BE2C (cell line): Measurements from ENCODE around the gene IGF2R.
"Not testable (repeated sequence)": the region's sequence is repeated elsewhere in the genome, so short reads cannot be mapped to it uniquely, and the experiment has no call there.

Source experiments
- DNase-seq: peaks from one replicate; pipeline ENCODE4 v3.0.0-alpha.2; 2020
- H3K27me3 ChIP-seq: fragments of 250-450 bp; sonication (Bioruptor Pico); 2 replicates; pipeline ENCODE4 v1.5.1; 2020; ENCODE audit warnings: mild to moderate bottlenecking
- H3K36me3 ChIP-seq: fragments of 250-450 bp; sonication (Bioruptor Pico); 2 replicates; pipeline ENCODE4 v1.5.1; 2020; ENCODE audit warnings: mild to moderate bottlenecking
- H3K4me1 ChIP-seq: fragments of 250-450 bp; sonication (Bioruptor Pico); 2 replicates; pipeline ENCODE4 v1.5.1; 2020
- H3K4me3 ChIP-seq: 2 replicates; pipeline ENCODE4 v1.5.1; 2011; ENCODE audit warnings: low read depth, low read length
- H3K9me3 ChIP-seq: fragments of 250-450 bp; sonication (Bioruptor Pico); 2 replicates; pipeline ENCODE4 v1.5.1; 2020
- TF ChIP-seq, protein P1 (sequence below): IDR thresholded peaks from 2 replicates; pipeline ENCODE4 v1.5.1; 2012; ENCODE audit warnings: mild to moderate bottlenecking, low read depth, low read length

The IGF2R gene

DNA sequence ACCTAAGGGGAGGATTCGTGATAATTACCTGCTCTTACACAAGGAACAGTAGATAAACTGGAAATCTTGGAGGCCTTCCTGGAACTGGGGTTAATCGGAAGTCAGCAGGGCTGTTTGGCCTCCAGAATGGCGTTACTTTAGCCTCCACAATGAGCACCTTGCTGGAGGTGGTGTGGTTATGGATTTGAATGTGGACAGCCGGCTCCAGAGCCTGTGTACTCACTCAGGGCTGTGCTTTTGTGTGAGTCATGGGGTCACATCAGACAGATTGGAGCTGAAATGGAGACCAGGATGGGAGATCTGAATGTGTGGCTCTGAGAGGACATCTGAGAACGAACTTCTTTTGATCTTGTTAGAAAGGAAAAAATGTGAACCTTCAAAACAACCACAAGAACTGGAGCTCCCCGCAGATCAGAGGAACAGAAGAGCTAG is 30.4 kb downstream of the IGF2R start:
- no peaks in the 10 kb centered on the region for H3K4me1 ChIP-seq
- H3K27me3 ChIP-seq: no peaks in the 10 kb centered on the region
- no peaks in the 10 kb centered on the region; the same call in 1 of the 2 replicates for H3K9me3 ChIP-seq
- H3K4me3 ChIP-seq: no peak overlapping the region
- H3K36me3 ChIP-seq: peaks cover 15% of the 10 kb centered on the region; the same call in 1 of the 2 replicates
- no peak for DNase-seq
- TF ChIP-seq, protein P1, sequence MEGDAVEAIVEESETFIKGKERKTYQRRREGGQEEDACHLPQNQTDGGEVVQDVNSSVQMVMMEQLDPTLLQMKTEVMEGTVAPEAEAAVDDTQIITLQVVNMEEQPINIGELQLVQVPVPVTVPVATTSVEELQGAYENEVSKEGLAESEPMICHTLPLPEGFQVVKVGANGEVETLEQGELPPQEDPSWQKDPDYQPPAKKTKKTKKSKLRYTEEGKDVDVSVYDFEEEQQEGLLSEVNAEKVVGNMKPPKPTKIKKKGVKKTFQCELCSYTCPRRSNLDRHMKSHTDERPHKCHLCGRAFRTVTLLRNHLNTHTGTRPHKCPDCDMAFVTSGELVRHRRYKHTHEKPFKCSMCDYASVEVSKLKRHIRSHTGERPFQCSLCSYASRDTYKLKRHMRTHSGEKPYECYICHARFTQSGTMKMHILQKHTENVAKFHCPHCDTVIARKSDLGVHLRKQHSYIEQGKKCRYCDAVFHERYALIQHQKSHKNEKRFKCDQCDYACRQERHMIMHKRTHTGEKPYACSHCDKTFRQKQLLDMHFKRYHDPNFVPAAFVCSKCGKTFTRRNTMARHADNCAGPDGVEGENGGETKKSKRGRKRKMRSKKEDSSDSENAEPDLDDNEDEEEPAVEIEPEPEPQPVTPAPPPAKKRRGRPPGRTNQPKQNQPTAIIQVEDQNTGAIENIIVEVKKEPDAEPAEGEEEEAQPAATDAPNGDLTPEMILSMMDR: no peak

DNA sequence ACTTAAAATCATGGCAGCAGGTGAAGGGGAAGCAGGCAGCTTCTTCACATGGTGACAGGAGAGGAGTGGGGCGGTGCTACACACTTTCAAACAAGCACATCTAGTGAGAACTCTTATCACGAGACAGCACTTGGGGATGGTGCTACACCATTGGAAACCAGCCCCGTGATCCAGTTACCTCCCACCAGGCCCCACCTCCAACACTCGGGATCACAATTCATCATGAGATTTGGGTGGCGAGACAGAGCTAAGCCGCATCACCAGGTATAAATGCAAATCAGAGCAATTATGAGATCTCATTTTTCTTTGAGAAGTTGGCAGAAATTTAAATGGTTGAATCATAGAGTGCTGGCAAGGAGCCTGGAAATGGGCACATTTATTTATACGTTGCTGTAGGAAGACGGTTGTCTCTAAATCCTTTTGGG is 31.4 kb downstream of the IGF2R start:
- H3K27me3 ChIP-seq: no peaks in the 10 kb centered on the region
- H3K4me3 ChIP-seq: no peak overlapping the region
- H3K36me3 ChIP-seq: peaks cover 15% of the 10 kb centered on the region; the same call in 1 of the 2 replicates
- TF ChIP-seq, protein P1: no peak
- no peaks in the 10 kb centered on the region for H3K4me1 ChIP-seq
- no peaks in the 10 kb centered on the region; the same call in 1 of the 2 replicates for H3K9me3 ChIP-seq
- DNase-seq: no peak

GRCh38 chr6:160000893-160001427 is 32.1 kb downstream of the IGF2R start:
- not testable (repeated sequence) for H3K4me3 ChIP-seq, H3K4me1 ChIP-seq, DNase-seq, H3K9me3 ChIP-seq, H3K27me3 ChIP-seq
- H3K36me3 ChIP-seq: peaks cover 15% of the 10 kb centered on the region; the same call in 1 of the 2 replicates

GRCh38 chr6:160002882-160003281 is 34.0 kb downstream of the IGF2R start:
- Histone ChIP-seq H3K4me1 (no peaks in the 10 kb centered on the region), H3K36me3 (peaks cover 8% of the 10 kb centered on the region; the same call in 1 of the 2 replicates), H3K27me3 (no peaks in the 10 kb centered on the region), H3K4me3 (no peak overlapping the region), H3K9me3 (no peaks in the 10 kb centered on the region)
- DNase-seq: no peak
- TF ChIP-seq, protein P1: no peak

DNA sequence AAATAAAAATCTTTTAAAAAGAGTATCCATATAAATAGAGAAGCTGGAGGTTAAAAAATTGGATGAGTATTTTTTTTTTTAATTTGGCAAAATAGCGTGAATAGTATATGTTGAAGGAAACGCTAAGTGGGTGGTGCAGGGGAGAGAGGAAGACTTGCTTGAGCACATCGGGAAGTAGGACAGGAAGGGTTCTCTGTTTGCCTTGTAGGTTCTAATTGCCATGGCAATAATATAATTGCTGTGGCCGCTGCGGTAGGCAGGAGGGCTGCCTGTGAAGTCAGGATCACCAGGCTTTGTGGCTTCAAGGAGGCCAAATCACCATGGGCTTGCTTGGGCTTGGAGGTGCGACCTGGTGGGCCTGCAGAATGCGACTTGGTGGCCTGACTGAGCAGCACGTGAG is 35.1 kb downstream of the IGF2R start:
- TF ChIP-seq, protein P1: no peak
- Histone ChIP-seq H3K4me1 (no peaks in the 10 kb centered on the region), H3K4me3 (no peak overlapping the region), H3K36me3 (peaks cover under 1% of the 10 kb centered on the region; the same call in 1 of the 2 replicates), H3K27me3 (no peaks in the 10 kb centered on the region), H3K9me3 (no peaks in the 10 kb centered on the region)
- DNase-seq: no peak

- no peak for DNase-seq
- H3K36me3 ChIP-seq: 0 out of 2 replicates have a peak, but pooled peaks cover 1% of the 10 kb centered on the region
- TF ChIP-seq, protein P1: no peak
- no peak overlapping the region for H3K4me3 ChIP-seq
- no peaks in the 10 kb centered on the region for H3K4me1 ChIP-seq
- H3K9me3 ChIP-seq: no peaks in the 10 kb centered on the region
- H3K27me3 ChIP-seq: no peaks in the 10 kb centered on the region
Observed at GRCh38 chr6:160004419-160005175, 35.7 kb downstream of the IGF2R start.
